ENCODE results near the gene MYRIP.

DNA sequence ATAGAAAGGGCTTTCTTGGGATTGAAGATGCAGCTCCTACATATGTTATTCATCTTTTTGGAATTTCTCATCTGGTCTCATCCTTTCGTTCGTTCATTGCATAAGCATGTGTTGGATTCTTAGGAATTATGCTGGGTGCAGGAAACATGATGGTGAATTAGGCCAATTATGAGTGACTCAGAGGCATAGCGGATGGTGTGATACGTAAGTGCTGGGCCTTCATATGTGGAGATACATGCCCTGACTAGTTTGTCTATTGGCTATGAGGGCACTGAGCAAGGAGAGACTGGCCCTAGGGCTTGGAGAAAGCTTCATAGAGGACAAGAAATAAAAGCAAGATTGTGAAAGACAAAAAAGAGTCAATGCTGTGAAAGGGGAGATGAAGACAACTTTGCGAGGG lies 235.1 kb downstream of the MYRIP start:
- no peak for TF ChIP-seq POLR2AphosphoS5 (IDR thresholded peaks at IDR 0.05)
- TF ChIP-seq CTCF (IDR thresholded peaks at IDR 0.05) = no peak
- TF ChIP-seq POLR2A (IDR thresholded peaks at IDR 0.05) = no peak
- no peak for TF ChIP-seq EP300 (IDR thresholded peaks at IDR 0.05)

Measured in suprapubic skin (tissue), 4 donors.